ENCODE measurements around the gene SLC44A5.

DNA sequence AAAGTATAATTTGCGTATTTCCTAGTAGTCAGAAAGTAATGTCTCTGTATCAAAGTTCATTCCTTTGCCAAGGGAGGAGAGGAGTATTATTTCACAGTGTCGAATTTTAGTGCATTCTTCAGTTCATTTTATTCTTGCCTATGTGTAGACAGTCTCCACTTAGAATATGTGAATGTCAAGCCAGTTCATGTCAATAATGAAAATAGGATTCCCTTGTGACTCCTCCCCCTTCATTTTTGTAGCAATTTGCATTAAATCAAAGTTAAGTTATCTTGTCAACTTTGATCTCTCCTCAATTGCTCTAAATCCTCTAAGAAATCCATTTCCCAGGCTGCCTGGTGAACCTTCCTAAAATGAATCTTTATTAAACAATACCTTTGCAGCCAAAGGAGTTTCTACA is 179.1 kb downstream of the SLC44A5 start:
- TF ChIP-seq CTCF (IDR thresholded peaks at IDR 0.05) (no peak), POLR2A (IDR thresholded peaks at IDR 0.05) (no peak)
